Motor neuron (in vitro differentiated cells): ENCODE data around the gene BICRAL. TPM values are rescaled to one million over a fixed set of nuclear protein-coding genes. Genes with fewer than 3 reads are reported as not detected.
"Not testable (repeated sequence)": the region's sequence is repeated elsewhere in the genome, so short reads cannot be mapped to it uniquely, and the experiment has no call there.

ENCODE experiments used
- ATAC-seq, 8 experiments: fragments of 200-7000 bp; cut with Tn5 transposase; replicated peaks in 6 of 8; 2 replicates each; pipeline ENCODE4 v1.8.0; 2021; ENCODE audit warnings: mild to moderate bottlenecking in 8 of 8, moderate library complexity in 8 of 8
- H3K27ac ChIP-seq, 2 donors: fragments of 250-450 bp; sonication (Bioruptor Pico); 2 replicates each; pipeline ENCODE4 v1.9.0; 2021; ENCODE audit warnings: antibody characterized with exemption in 2 of 2, mild to moderate bottlenecking in 2 of 2, moderate library complexity in 1 of 2
- H3K4me1 ChIP-seq, 2 donors: fragments of 250-450 bp; sonication (Bioruptor Pico); replicated peaks in 1 of 2; 2 replicates each; pipeline ENCODE4 v1.6.1; 2021; ENCODE audit warnings: antibody characterized with exemption in 2 of 2, mild to moderate bottlenecking in 2 of 2, moderate library complexity in 1 of 2
- H3K4me3 ChIP-seq, 5 donors: fragments of 250-450 bp; sonication (Bioruptor Pico); 2 replicates each; pipeline ENCODE4 v1.9.0; 2021; ENCODE audit warnings: antibody characterized with exemption in 5 of 5, mild to moderate bottlenecking in 5 of 5, moderate library complexity in 4 of 5
- WGBS, 10 experiments: fragments of 450-650 bp; shearing (Covaris generic); methylation state at CpG; one replicate each; pipeline ENCODE4 v1.0.0; 2022; 5-methylcytosine and 5-hydroxymethylcytosine counted together
- in situ Hi-C, 9 experiments: fragments of 400-800 bp; cut with MboI; loops; one replicate each; pipeline ENCODE4 v1.15.0; 2021; ENCODE audit warnings: low sequenced_read_pairs in 9 of 9, low pct_unique_long_range_greater_than_20kb in 2 of 9; ENCODE audit not compliant: unreplicated experiment in 9 of 9
- total RNA-seq, 8 experiments: library from RNA; unstranded; fragments of 300-600 nt; gene quantifications; 2 replicates each; pipeline versions ENCODE4 v1.2.3 to v1.2.4, GENCODE V29; 2022

Gene BICRAL
- total RNA-seq, 8 experiments from 2014 or later = 4.0 to 10.4 (median 8.8) TPM

DNA sequence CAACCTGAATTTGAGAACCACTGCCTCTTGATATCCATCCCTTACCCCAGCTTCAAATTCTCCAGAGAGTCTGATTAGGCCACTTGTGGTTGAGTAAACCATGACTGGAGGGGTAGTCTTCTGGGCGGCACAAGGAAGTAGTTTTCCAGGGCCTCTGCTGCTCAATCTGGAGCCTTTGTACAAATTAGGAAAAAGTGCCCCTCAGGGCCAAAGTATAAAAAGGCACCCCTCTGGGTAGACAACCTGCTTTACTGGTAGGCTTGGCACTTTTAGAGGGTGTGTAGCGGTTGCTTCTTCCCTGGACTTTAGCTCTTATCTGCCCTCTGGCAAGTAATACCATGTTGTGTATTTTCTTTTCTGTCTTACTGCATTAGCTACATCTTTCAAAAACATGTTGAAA is 64.7 kb downstream of the BICRAL start:
- in situ Hi-C loops = no loop called here
- 83 to 100% (median 100%) methylated on average over 1 to 2 of the region's 2 CpGs; no CpG with 5 or more reads in 5 of the 10 experiments for WGBS, 10 experiments

DNA sequence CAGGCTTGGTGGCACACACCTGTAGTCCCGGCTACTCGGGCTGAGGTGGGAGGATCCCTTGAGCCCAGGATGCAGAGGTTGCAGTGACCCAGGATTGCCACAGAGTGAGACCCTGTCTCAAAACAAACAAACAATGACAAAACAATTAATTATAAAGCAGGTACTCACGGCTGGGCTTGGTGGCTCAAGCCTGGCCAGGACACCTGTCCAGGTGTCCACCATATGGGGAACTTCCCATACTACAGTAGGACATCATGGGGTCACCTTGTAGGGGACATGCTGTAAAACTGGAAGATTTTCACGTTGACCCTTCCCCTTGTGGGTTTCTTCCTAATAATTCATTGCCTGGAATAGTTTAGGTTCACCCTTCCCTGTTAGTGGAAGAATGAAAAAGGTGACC is 66.8 kb downstream of the BICRAL start:
- ATAC-seq = no peak
- H3K4me3 ChIP-seq = no peak overlapping the region
- H3K27ac ChIP-seq = no peak overlapping the region
- in situ Hi-C loops = no loop called here
- 48 to 94% (median 80%) methylated on average over 1 to 3 of the region's 4 CpGs; no CpG with 5 or more reads in 4 of the 10 experiments for WGBS, 10 experiments
- no peaks in the 10 kb centered on the region for H3K4me1 ChIP-seq

More for the DNA sequence above, 64.7 kb downstream of the BICRAL start:
- Histone ChIP-seq H3K4me1 (no peaks in the 10 kb centered on the region), H3K4me3 (no peak overlapping the region), H3K27ac (no peak overlapping the region)
- ATAC-seq = no peak

DNA sequence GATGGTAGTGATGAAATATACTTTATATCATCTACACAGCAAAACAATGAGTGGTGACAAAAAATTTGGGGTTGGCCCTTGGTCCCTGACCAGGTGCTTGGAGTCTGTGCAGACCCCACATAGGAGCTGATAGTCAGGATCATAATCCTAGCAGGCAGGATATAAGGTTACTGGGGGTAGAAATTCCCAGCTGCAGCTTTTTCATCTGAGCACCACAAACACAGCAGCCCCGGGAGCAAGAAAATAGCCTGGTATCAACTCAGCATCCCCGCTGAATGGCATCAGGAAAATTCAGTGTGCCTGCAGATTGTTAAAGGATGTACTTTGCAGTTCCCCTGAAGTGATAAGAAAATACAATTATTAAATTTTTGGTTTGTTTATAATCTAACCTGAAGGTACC is 69.7 kb downstream of the BICRAL start:
- H3K4me1 ChIP-seq = no peaks in the 10 kb centered on the region
- in situ Hi-C loops = loop anchor here in 5 of 9 experiments (25.0 kb wide), 2 partner anchors 164 to 189 kb away; no protein-coding TSS in a partner anchor
- ATAC-seq = no peak
- WGBS, 10 experiments = 83 to 100% (median 92%) methylated on average over 1 to 2 of the region's 2 CpGs; no CpG with 5 or more reads in 5 of the 10 experiments
- no peak overlapping the region for H3K27ac ChIP-seq
- no peak overlapping the region for H3K4me3 ChIP-seq

DNA sequence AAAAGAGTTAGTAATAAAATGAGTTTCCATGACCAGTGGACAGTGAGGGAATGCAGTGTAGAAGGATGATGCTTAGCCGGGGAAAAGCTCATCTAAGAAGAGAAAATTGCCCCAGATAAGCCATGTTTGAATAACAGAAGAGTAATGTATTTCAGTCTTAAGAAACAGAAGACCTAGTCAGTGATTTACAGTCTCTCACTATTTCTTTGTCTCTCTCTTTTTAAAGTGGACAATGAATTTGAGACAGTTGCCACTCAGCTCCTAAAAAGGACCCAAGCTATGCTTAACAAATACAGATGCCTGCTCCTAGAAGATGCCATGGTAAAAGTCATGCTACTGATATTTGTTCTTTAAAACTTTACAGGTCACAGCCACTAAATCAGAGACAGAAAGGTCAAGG is 78.2 kb downstream of the BICRAL start:
- ATAC-seq = no peak
- Histone ChIP-seq H3K4me1 (no peaks in the 10 kb centered on the region), H3K27ac (no peak overlapping the region), H3K4me3 (no peak overlapping the region)
- 43 to 100% (median 83%) methylated on average over 1 of the region's 1 CpG; no CpG with 5 or more reads in 3 of the 10 experiments for WGBS, 10 experiments
- in situ Hi-C loops = loop anchor here in 5 of 9 experiments (25.0 kb wide), 2 partner anchors 173 to 198 kb away; no protein-coding TSS in a partner anchor

DNA sequence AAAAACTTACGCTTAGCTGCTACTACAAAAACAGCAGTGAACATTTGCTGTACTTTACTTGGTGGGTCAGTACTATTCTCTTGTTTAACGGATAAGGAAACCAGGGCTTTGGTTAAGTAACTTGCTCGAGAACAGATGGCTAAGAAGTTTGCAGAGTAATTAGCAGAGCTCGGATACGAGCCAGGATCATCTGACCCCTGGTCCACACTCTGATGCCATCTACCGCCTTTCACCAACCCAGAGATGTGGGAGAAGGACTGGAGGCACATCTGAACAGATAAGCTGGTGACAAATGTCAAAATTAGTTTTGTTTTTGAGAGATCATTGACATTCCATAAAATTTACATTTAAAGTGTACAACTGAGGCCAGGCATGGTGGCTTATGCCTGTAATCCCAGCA is 78.6 kb downstream of the BICRAL start:
- in situ Hi-C loops = loop anchor here in 5 of 9 experiments (25.0 kb wide), 2 partner anchors 173 to 198 kb away; no protein-coding TSS in a partner anchor
- no peak for ATAC-seq
- Histone ChIP-seq H3K4me1 (no peaks in the 10 kb centered on the region), H3K4me3 (no peak overlapping the region), H3K27ac (no peak overlapping the region)
- 67 to 100% (median 83%) methylated on average over 1 to 6 of the region's 6 CpGs; no CpG with 5 or more reads in 1 of the 10 experiments for WGBS, 10 experiments

DNA sequence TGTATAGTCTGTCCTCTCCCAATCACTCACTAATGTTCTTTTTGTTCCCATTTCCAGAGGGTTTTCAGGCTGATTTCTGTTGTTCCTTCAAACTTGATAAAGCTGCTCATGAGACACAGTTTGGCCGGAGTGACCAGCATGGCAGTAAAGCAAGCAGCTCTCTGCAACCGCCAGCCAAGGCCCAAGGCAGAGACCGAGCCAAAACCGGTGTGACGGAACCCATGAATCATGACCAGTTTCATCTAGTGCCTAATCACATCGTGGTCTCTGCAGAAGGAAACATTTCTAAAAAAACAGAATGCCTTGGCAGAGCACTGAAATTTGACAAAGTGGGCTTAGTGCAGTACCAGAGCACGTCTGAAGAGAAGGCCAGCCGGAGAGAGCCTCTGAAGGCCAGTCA is 82.8 kb downstream of the BICRAL start:
- WGBS, 10 experiments = 46 to 97% (median 87%) methylated on average over 1 to 8 of the region's 8 CpGs; no CpG with 5 or more reads in 5 of the 10 experiments
- Histone ChIP-seq H3K27ac (no peak overlapping the region), H3K4me3 (no peak overlapping the region), H3K4me1 (no peaks in the 10 kb centered on the region)
- in situ Hi-C loops = loop anchor here in 5 of 9 experiments (25.0 kb wide), 2 partner anchors 177 to 202 kb away; no protein-coding TSS in a partner anchor
- no peak for ATAC-seq

DNA sequence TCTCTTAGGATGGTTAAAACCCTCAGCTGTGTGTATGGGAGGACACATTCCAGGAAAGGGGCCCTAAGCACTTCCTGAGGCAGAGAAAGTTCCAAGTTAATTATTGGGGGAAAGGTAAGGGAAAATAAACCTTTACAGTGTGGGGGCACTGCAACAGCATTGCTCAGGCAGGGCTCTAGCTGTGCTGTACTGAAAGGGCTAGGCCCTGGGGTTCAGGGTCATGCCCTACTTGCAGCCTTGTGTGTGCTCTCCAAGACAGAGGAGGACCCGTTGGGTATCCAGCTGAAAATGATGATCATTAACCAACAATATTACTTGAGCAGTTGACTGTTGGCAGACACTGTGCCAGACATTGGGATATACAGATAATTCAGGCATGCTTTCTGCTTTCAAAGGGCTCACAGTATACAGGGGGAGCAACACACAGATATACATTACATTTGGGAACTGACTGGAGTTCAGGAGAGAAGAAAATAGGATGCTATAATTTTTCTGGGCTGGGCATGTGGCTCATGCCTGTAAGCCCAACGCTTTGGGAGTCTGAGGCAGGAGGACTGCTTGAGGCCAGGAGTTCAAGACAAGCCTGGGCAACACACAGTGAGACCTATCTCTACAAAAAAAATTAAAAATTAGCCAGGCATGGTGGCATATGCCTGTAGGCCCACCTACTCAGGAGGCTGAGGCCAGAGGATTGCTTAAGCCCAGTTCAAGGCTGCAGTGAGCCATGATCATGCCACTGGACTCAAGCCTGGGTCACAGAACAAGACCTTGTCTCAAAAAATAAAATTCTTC is 88.5 kb downstream of the BICRAL start:
- ATAC-seq = no peak

DNA sequence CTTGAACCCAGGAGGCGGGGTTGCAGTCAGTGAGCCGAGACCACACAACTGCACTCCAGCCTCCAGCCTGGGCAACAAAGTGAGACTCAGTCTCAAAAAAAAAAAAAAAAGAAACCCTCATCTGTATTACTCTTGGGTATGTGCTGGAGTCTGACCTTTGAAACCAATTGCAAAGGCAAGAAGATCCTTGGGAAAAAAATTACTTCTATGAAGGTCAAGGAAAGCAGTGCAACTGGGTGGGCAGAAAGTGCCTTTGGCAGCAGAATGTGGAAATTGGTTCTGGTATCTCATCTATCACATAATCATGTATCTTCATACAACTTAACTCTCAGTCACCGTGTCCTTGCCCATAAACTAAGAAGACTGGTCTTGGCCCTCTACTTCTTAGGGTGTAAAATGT is 89.9 kb downstream of the BICRAL start:
- WGBS, 10 experiments = 67 to 90% (median 87%) methylated on average over 1 to 3 of the region's 3 CpGs; no CpG with 5 or more reads in 4 of the 10 experiments
- in situ Hi-C loops = loop anchor here in 7 of 9 experiments (10.0 to 25.0 kb wide), 3 partner anchors 184 to 209 kb away; no protein-coding TSS in a partner anchor
- no peak overlapping the region for H3K27ac ChIP-seq
- ATAC-seq = no peak
- no peak overlapping the region for H3K4me3 ChIP-seq
- no peaks in the 10 kb centered on the region for H3K4me1 ChIP-seq

More for the DNA sequence above, 88.5 kb downstream of the BICRAL start:
- Histone ChIP-seq H3K27ac (no peak overlapping the region), H3K4me3 (no peak overlapping the region), H3K4me1 (no peaks in the 10 kb centered on the region)
- WGBS, 10 experiments = 0 to 100% (median 60%) methylated on average over 1 to 2 of the region's 2 CpGs; no CpG with 5 or more reads in 2 of the 10 experiments
- in situ Hi-C loops = loop anchor here in 7 of 9 experiments (10.0 to 25.0 kb wide), 3 partner anchors 183 to 208 kb away; no protein-coding TSS in a partner anchor

DNA sequence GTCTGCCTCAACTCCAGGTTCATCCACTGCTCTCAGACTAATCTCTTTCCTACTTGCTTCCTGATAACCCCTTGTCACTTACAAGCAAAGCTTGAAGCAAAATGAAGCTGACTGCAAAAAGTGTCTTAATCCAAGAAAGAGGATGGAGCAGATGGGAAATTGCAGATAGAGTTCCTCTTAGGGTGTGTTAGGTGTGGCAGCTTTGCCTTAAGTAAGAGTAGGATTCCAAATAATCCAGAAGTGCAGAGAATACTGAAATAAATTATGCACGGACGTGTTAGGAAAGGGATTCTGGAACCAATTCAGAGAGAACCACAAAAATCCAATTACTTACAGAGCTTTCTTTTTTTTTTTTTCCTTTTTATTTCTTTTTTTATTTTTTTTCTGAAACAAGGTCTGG is 91.5 kb downstream of the BICRAL start:
- Histone ChIP-seq H3K27ac (no peak overlapping the region), H3K4me1 (no peaks in the 10 kb centered on the region), H3K4me3 (no peak overlapping the region)
- peak in 3 of 8 experiments; percentile 37 to 64 (median 50) for ATAC-seq
- 0 to 100% (median 73%) methylated on average over 1 to 2 of the region's 2 CpGs; no CpG with 5 or more reads in 1 of the 10 experiments for WGBS, 10 experiments
- in situ Hi-C loops = loop anchor here in 7 of 9 experiments (10.0 to 25.0 kb wide), 3 partner anchors 186 to 211 kb away; no protein-coding TSS in a partner anchor

DNA sequence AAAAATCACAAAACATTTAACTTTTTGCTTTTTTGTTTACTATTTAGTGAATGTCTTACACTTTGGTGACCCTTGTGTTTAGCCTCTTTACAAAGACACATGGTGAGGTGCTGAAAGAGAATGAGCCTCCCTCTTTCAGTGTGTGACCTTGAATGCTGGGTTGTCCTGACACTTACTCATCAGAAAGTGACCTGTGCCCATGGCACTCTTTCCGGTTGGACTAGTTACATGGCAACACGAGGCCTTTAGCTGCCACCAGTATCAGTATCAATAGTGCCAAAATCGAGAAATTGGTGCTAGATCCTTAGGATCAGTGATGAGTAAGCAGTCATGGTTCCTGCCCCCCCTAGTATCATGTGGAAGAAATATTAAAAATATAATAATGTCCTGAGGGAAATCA is 95.8 kb downstream of the BICRAL start:
- Histone ChIP-seq H3K27ac (no peak overlapping the region), H3K4me1 (peaks cover 8 to 10% of the 10 kb centered on the region in 2 donors), H3K4me3 (no peak overlapping the region)
- in situ Hi-C loops = loop anchor here in 3 of 9 experiments (10.0 to 25.0 kb wide), 2 partner anchors 213 to 215 kb away; no protein-coding TSS in a partner anchor
- WGBS, 10 experiments = 30 to 100% (median 69%) methylated on average over 1 to 3 of the region's 3 CpGs; no CpG with 5 or more reads in 2 of the 10 experiments
- ATAC-seq = no peak

DNA sequence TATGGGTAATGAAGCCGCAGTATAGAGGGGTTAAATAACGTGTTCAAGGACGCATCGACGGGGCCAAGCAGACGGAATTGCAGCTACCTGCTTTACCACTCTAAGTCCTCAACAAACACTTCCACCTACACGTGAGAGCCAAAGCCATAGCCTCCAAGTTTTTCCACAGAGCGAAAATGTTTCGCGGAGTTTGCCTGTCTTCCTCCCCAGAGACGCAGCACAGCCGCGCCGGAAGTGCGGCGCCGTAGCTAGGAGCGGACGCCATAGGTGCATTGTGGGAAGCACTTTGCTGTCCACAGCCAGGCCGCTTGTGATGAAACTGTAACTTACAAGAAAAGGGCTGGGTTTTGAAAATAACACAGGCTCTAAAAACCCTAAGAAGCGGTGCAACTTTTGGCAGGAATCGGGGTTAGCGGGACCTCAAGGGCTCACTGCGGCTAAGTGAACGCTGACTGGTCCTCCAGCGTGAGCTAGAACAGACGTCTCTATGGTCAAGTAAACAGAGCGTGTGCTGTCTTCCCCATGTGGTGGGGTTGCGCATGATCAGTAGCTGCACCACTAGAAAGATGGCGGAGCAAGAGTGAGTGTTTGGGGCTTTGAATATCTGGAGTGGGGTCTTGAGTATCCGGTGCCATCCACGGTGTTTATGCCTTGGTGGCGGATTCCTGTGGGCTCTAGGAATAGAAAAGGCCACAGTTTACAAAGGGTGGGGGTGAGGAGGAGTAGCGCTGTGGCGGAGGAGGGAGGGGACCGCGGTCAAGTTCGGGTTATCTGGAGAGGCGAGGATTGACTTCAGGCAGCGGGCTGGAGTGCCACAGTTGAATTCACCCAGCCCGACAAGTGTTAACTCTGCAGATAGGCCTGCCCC is 97.8 kb downstream of the BICRAL start, which contains the start of gene RPL7L1:
TSS of gene RPL7L1 (plus strand) at position 245 of the 868 bp plus-strand sequence. CDS start at position 540, 295 bp downstream.
- in situ Hi-C loops = loop anchor here in 3 of 9 experiments (10.0 to 25.0 kb wide), 2 partner anchors 215 to 217 kb away; no protein-coding TSS in a partner anchor

DNA sequence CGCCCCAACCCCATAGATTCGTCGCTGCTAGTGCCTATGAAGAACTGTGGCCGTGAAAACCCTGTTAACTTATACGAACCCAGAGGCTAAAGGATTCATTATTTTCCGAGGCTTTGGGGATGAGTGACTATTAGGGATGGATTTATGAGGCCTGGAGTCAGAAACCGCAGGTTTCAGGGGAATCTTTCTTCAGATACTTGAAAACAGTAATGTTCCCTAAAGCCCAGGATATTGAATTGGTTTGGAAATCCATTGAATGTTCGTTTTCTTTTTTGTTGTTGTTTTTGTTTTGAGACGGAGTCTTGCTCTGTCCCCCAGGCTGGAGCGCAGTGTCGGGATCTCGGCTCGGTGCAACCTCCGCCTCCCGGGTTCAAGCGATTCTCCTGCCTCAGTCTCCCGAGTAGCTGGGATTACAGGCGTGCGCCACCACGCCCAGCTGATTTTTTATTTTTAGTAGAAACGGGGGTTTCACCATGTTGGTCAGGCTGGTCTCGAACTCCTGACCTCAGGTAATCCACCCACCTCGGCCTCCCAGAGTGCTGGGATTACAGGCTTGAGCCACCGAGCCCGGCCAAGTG is 98.5 kb downstream of the BICRAL start:
- 0 to 50% (median 9%) methylated on average over 1 to 21 of the region's 25 CpGs; no CpG with 5 or more reads in 1 of the 10 experiments for WGBS, 10 experiments
- in situ Hi-C loops = loop anchor here in 1 of 9 experiments (25.0 kb wide), 1 partner anchor 218 kb away; no protein-coding TSS in a partner anchor
- H3K4me1 ChIP-seq, ATAC-seq: not testable (repeated sequence)
- peak overlapping the region; percentile 51 to 66 (median 58) for H3K4me3 ChIP-seq
- H3K27ac ChIP-seq = peak overlapping the region; percentile 93 to 95

More for the DNA sequence above, 97.8 kb downstream of the BICRAL start, which contains the start of gene RPL7L1:
- Histone ChIP-seq H3K27ac (peak within 1 kb of the TSS; percentile 93 to 95), H3K4me1 (peaks cover 8 to 10% of the 10 kb centered on the region in 2 donors), H3K4me3 (peak within 1 kb of the TSS; percentile 51 to 66 (median 58))
- ATAC-seq = peak; percentile 86 to 98 (median 97)
- 0 to 3% (median 1%) methylated on average over 1 to 32 of the region's 41 CpGs; no CpG with 5 or more reads in 1 of the 10 experiments for WGBS, 10 experiments
